NK-92 (cell line): ENCODE data around the gene OR2AE1.
"Not testable (repeated sequence)": the region's sequence is repeated elsewhere in the genome, so short reads cannot be mapped to it uniquely, and the experiment has no call there.

ENCODE experiments used
- DNase-seq: peaks from one replicate; lab custom pipeline; 2025; ENCODE audit not compliant: unreplicated experiment; lab: John Stamatoyannopoulos, UW

The OR2AE1 gene, protein sequence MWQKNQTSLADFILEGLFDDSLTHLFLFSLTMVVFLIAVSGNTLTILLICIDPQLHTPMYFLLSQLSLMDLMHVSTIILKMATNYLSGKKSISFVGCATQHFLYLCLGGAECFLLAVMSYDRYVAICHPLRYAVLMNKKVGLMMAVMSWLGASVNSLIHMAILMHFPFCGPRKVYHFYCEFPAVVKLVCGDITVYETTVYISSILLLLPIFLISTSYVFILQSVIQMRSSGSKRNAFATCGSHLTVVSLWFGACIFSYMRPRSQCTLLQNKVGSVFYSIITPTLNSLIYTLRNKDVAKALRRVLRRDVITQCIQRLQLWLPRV

DNA sequence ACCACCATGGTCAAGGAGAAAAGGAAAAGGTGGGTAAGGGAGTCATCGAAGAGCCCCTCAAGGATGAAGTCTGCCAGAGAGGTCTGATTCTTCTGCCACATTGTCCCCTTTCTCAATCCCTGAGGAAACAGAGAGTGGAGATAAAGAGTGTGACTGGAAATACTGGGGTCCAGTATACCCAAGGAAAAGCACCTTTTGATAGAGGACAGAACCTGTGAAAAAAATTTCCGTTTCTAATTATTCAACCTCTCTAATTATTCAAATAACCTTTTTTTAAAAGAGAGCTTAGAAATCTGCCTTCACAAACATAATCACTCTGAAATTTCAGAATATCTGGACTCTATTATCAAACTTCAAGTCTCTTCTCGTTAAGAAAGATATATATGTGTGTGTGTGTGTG lies at the start of gene OR2AE1:
Gene OR2AE1 (minus strand): TSS at position 101 of the 400 bp plus-strand sequence. CDS start 0 bp downstream, at position 101.
- no peak for DNase-seq

DNA sequence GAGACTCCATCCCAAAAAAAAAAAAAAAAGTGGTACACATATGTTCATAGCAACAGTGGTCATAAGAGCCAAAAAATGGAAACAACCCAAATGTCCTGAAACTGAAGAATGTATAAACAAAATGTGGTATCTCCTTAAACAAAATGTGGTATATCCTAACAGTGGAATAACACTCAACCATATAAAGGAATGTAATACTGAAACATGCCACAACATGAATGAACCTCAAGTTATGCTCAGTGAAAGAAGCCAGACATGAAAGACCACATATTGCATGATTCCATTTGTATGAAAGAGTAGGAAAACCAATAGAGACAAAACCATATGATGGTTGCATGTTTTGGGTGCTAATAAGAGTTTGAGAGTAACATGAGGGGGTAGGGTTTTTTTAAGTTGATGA lies 49.5 kb upstream of the OR2AE1 start:
- no peak for DNase-seq

DNA sequence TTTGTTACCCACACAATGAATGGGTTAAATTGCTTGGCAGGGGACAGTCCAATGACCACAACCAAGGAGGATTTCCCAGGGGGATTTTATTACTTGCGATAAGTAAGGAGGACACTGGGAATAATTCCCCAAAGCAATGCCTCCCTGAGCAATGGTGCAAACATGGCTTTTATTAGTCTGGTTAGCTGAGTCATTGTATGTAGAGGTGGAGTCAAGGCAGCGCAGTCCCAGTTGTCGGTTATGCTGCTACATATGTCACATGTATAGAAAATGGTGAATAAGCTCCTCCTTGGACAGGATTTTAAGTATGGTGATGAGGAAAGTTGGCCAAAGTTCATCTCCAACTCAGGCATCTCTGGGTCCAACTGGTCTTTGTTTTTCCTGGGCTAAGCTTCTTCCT lies 46.4 kb upstream of the OR2AE1 start:
- no peak for DNase-seq

DNA sequence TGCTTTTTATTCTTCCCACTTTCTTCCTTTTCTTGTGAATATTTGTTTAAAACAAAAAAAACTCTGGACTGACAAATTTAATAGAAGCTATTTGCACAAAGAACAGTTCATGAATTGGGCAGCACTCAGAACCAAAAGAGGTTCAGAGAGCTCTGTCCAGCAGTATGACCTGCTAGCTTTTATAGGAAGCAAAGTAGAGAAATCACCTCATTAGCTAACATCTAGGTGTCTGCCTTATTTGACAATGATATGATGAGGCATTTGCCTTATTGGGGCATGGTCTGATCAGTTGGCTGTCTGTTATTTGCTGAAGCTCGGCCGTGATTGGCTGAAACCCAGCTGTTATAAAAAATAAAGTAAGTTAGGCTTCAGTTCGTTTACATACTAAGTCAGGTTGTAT lies 43.3 kb upstream of the OR2AE1 start:
- no peak for DNase-seq

DNA sequence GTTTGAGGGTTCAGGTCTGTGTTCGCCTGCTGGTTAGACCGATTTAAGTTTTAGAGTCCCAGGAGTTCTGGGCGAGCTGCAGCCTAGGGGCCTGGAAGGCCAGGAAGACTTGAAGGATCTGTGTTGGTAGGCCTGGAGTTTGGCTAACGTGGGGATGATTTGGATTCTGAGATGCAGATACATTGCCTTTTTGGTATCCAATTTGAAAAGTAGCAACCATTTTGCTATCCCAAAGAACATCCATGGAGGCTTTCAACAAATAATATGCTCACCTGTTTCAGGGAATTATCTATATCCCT lies 42.9 kb upstream of the OR2AE1 start:
- no peak for DNase-seq

GRCh38 chr7:99918959-99919813 lies 42.4 kb upstream of the OR2AE1 start, which contains the start of gene TRIM4:
TSS of gene TRIM4 (minus strand) at chr7:99919530. CDS start at chr7:99919401, 129 bp downstream.
- DNase-seq, result no peak

GRCh38 chr7:99910976-99911375 lies 34.1 kb upstream of the OR2AE1 start:
- DNase-seq, result no peak

DNA sequence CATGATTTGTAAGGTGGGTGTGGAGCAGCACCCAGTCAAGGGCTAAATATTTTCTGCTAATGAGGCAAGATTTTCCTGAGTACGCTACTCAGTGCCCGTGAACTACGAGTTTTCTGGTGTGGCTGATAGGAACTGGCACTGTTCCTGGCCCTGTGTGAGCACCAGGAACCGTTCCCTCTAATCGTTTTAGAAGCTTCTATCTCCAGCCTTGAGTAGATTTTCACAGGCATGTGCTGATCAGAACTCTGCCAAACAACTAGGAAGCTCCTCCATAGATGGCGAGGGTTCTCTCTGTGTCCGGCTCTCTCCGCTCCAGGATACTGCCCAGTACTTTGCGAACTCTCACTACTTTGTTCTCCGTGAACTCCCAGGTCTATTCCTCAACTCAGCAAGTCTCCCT lies 24.7 kb upstream of the OR2AE1 start:
- no peak for DNase-seq

DNA sequence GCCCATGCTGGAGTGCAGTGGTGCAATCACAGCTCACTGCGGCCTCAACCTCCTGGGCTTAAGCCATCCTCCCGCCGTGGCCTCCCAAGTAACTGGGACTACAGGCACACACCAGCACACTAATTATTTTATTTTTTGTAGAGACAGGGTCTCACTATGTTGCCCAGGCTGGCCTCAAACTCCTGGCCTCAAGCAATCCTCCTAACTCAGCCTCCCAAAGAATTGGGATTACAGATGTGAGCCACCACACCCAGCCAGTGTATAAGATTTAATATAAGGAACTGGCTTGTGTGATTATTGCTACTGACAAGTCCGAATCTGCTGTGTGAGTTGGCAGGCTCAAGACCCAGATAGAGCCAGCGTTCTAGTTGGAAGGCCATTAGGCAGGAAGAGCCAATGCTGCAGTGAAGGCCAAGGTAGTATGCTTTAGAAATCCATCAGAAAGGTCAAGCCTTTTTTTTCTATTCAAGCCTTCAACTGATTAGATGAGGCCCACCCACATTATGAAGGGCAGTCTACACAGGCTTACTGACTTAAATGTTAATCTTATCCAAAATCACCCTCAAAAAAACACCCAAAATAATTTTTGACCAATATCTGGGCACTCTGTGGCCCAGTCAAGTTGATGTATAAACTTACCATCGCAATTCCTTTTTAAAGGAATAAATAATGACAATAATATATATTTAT lies 23.1 kb upstream of the OR2AE1 start:
- no peak for DNase-seq

GRCh38 chr7:99898836-99899235 lies 22.0 kb upstream of the OR2AE1 start:
- no peak for DNase-seq

GRCh38 chr7:99898023-99898357 lies 21.2 kb upstream of the OR2AE1 start:
- DNase-seq, result no peak

DNA sequence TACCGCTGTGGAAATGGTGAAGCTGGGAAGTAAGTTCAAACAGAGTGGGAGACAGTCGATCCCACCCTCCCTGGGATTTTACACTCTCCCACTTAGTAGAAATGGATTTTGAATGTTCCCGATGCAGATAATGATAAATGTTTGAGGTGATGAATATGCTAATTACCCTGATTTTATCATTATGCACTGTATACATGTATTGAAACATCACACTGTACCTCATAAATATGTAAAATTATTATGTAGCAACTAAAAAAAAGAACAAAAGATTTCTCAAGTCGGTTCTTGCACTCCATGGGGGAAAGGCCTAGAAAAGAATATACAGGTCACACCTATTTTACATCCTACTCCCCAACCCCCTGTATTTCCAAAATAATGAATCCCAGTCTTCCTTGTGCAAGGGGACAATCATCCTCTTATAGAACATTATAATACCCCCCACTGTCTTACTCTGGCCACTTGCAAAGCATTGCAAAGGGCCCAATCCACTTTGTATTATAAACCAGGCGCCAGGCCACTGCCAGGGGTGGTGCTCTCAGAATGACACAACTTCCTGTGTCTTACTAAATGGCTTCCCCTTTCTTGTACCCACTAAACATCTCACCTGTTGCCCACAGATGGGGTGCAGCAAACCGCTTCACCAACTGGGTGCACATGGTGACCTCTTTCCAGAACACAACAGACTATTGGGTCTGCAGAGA lies 20.6 kb upstream of the OR2AE1 start:
- no peak for DNase-seq

GRCh38 chr7:99894738-99895137 lies 17.9 kb upstream of the OR2AE1 start:
- DNase-seq, result no peak

GRCh38 chr7:99893280-99893679 lies 16.4 kb upstream of the OR2AE1 start:
- no peak for DNase-seq

DNA sequence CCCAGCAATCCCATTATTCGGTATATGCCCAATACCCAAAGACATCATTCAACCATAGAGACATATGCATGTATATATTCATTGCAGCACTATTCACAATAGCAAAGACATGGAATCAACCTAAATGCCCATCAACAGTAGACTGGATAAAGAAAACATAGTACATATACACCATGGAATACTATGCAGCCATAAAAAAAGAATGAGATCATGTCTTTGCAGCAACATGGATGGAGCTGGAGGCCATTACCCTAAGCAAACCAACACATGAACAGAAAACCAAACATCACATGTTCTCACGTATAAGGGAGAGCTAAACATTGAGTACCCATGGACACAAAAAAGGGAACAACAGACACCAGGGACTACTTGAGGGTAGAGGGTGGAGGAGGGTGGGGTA lies 13.5 kb upstream of the OR2AE1 start:
- not testable (repeated sequence) for DNase-seq

DNA sequence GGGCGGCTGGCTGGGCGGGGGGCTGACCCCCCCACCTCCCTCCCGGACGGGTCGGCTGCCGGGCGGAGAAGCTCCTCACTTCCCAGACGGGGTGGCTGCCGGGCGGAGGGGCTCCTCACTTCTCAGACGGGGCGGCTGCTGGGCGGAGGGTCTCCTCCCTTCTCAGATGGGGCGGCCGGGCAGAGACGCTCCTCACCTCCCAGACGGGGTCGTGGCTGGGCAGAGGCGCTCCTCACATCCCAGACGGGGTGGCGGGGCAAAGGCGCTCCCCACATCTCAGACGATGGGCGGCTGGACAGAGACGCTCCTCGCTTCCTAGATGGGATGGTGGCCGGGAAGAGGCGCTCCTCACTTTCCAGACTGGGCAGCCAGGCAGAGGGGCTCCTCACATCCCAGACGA lies 11.5 kb upstream of the OR2AE1 start:
- not testable (repeated sequence) for DNase-seq

GRCh38 chr7:99881370-99881769 lies 4.5 kb upstream of the OR2AE1 start:
- no peak for DNase-seq

GRCh38 chr7:99876491-99876890 lies 342 bp downstream of the OR2AE1 start:
- DNase-seq, result no peak

GRCh38 chr7:99868246-99868645 lies 8.6 kb downstream of the OR2AE1 start:
- no peak for DNase-seq

- DNase-seq, result not testable (repeated sequence)
Observed at GRCh38 chr7:99867477-99867876, 9.4 kb downstream of the OR2AE1 start.

DNA sequence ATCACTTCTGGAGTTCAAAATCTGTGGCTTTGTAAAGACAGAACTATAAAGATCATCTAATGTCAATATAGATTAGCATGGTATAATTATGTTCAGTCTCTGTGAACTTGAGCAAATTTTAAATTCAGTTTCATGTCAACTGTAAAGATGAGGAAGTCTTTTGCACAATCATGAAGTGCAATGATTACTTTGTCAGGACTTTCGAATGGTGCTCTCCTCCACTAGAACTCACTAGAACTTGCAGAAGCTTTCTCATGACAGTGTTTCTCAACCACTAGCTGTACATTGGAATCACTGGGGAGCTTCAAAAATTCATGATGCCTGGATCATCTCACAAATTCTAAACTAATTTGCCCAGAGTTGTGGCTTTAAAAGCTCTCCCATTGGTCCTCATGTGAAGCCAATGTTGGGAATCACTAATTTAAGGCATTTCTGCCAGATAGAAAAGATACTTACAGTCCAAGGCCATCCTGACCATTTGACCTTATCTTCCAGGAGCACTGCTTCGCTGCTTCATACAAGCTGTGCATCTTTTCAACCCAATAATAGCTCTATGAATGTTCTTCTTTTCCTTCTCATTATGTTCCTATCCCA lies 12.9 kb downstream of the OR2AE1 start:
- DNase-seq, result no peak
